SW480 (cell line): ENCODE measurements around the gene APOBEC3A.
A peak's percentile ranks its signal among the peaks of the same experiment; 100 is the strongest.

Experiments
- DNase-seq: peaks from one replicate; pipeline ENCODE4 v3.0.0-alpha.2; 2016; ENCODE audit warnings: low spot score

The APOBEC3A gene

GRCh38 chr22:38957046-38957770 lies at the start of gene APOBEC3A:
Gene APOBEC3A, plus strand, starts transcription at chr22:38957609. Its CDS starts 83 bp downstream, at chr22:38957692.
- DNase-seq, result peak; percentile 58

- DNase-seq, result no peak
These were observed 49.6 kb upstream of the APOBEC3A start for GRCh38 chr22:38907767-38908166.

DNA sequence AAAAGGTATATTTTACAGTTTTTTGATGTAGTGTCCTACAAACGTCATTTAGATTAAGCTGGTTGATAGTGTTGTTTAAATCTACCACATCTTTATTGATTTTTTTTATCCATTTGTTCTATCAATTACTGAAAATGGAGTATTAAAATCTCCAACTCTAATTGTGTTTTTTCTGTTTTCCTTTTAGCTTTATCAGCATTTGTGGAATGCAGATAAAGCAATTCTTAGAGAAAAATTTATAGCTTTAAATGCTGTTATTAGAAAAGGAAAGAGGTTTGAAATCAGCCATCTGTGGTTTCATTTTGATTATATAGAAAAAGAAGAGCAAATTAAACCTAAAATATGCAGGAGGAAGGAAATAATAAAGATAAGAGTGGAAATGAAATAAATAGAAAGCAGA lies 46.0 kb upstream of the APOBEC3A start:
- no peak for DNase-seq

GRCh38 chr22:38919631-38920190 lies 37.7 kb upstream of the APOBEC3A start:
- no peak for DNase-seq

DNA sequence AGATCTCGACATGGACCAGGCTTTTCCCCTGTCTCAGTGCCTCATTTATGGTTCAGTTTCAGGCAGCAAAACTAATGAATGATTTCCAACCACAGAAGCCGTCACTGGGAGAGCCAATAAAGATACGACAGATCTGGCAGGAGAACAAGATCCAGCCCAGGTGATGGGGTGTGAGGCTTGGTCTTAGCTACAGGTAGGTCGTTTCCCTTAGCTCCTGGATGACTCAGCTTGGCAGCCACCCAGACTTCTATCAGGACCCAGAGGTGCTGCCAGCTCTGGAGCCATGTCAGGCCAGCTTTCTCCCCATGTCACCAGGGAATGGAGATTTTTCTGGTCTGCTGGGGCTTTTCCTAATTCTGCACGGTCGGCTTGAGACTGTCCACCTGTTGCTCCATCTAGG lies 36.3 kb upstream of the APOBEC3A start:
- peak; percentile 52 for DNase-seq

DNA sequence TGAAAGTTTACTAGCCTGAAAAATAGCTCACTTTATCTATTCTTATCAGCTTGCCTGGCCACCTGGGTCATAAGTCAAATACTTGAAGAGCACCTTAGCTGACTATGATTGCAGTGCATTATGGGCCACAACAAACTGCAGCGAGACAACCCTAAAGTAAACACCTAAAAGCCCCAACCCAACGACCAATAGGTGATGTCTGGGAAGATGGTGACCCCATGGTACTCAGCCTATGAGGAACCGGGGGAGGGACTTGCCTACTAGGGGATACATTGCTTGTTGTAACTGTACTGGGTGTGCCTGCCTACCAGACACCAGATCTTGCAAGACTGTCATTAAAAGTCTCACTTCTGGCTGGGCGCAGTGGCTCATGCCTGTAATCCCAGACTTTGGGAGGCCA lies 35.6 kb upstream of the APOBEC3A start:
- no peak for DNase-seq

- peak; percentile 96 for DNase-seq
These were observed 33.7 kb upstream of the APOBEC3A start for GRCh38 chr22:38923463-38924346.

GRCh38 chr22:38924347-38924952 lies 33.0 kb upstream of the APOBEC3A start:
- DNase-seq, result peak; percentile 88

DNA sequence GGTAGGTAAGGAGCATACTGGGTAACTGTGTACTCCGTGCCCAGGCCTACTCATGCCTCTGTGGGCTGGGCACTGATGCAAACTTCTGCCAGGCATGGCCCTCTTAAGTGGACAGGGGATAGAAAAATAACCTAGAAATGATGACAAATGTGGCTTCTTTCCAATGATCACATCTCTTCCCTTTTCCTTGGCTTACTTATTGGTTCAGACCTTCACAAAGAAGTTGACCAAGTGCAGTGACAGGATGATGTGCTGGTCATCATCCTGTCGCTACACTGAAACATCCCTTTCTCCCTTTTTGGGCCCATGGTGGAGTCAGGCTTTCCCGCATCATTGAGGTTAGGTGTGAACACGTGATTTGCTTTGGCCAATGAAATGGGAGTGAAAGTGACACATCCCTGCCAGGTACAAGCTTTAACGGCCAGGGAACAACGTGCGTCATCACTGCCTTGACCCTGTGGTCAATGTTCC lies 31.8 kb upstream of the APOBEC3A start:
- no peak for DNase-seq

DNA sequence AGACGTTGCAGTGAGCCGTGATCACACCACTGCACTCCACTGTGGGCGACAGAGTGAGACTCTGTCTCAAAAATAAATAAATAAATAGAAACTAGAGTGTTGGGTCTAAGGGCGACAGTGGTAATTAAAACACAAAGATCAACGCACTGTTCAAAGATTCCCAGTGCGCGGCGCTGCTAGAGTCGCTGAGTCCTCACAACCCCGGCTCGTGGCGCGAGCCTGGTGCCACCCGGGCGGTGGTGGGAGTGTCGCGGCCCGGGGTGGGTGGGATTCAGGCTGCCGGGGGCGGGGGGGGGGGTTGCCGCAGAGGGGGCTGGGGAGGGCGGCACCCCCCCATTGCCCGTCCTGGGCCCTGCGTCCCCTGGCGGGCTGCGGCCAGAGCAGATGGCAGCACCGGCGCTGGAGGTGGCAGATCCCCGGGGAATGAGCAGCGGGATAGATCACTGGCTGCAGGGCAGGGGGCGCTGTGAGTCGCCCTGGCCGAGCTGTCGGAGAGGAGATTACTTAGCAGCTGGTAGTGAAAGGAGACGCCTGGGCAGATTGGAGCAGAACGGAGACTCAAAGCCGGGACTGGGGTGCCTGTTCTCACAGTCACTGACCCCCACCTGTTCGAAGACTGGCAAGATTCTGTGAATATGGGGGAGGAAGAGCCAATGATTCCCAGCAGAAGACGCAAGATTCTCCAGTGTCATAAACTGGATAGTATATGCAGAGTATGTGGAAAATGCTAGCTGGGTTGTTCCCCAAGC lies 30.2 kb upstream of the APOBEC3A start:
- peak; percentile 85 for DNase-seq

- DNase-seq, result no peak
These were observed 26.9 kb upstream of the APOBEC3A start for GRCh38 chr22:38930512-38930911.

GRCh38 chr22:38935023-38935422 lies 22.4 kb upstream of the APOBEC3A start:
- DNase-seq, result peak; percentile 72

- DNase-seq, result no peak
These were observed 21.8 kb upstream of the APOBEC3A start for GRCh38 chr22:38935616-38936015.

- DNase-seq, result no peak
These were observed 20.8 kb upstream of the APOBEC3A start for GRCh38 chr22:38936562-38936961.

DNA sequence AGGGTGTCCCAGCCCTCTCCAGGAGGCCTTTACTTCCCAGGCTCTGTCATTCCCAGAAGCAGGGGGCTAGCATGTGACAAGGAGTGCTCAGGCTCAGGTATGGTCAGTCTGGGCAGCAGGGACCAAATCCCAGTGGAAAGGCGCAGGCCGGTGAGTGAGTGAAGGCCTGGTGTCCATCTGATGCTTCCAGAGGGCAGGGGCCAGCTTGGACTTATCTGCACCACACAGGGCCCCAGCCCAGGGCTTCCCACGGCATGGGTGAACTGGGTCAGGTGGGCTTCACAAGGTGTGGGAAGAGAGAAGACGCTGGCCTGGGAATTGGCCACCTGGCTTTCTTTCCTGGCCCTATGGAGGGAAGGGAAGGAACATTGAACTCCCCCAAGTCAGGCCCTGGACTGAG lies 20.4 kb upstream of the APOBEC3A start:
- DNase-seq, result no peak

GRCh38 chr22:38937541-38937940 lies 19.9 kb upstream of the APOBEC3A start:
- DNase-seq, result no peak

GRCh38 chr22:38938221-38938620 lies 19.2 kb upstream of the APOBEC3A start:
- DNase-seq, result no peak

GRCh38 chr22:38938925-38939324 lies 18.5 kb upstream of the APOBEC3A start:
- DNase-seq, result no peak

GRCh38 chr22:38940811-38941384 lies 16.5 kb upstream of the APOBEC3A start:
- no peak for DNase-seq

- DNase-seq, result no peak
These were observed 15.9 kb upstream of the APOBEC3A start for GRCh38 chr22:38941488-38941987.

DNA sequence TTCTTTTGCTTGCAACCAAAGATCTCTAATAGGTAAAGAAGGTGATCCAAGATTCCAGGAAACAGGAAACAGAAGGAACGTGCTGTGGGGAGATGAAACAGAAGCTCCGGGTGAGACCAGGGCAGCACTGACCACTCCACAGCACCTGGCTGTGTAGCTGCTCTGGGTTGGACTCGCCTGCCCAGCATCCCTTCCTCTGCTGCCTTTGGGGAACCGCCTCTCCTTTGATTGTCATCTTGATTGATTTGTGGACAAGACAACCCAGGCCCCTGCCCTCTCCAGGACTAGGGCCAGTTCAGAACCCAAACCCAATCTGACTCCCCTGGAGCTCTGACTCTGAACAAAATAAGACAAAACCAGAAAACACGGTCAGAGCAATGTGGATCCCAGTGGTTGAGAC lies 14.7 kb upstream of the APOBEC3A start:
- no peak for DNase-seq
